Spleen (tissue), 11 donors: ENCODE data around the gene FAM240A. TPM values are rescaled to one million over a fixed set of nuclear protein-coding genes. Genes with fewer than 3 reads are reported as not detected.

Experiments used
- DNase-seq: peaks from one replicate; pipeline ENCODE4 v3.0.0-alpha.2; 2020
- H3K27ac ChIP-seq, 8 donors: fragments of 200-600 bp; sonication (generic) in 7 of 8; 1 replicate in 4 of 8; 2 replicates in 4 of 8; pipeline versions ENCODE4 v1.5.0 to v1.8.0; 2016 to 2021; ENCODE audit warnings: inconsistent platforms in 4 of 8, mild to moderate bottlenecking in 4 of 8, moderate library complexity in 1 of 8
- H3K27me3 ChIP-seq, 7 donors: fragments of 200-600 bp; sonication (generic) in 6 of 7; replicated peaks in 1 of 7; 1 replicate in 4 of 7; 2 replicates in 3 of 7; pipeline versions ENCODE4 v1.5.0 to v1.8.0; 2016 to 2021; ENCODE audit warnings: inconsistent platforms in 3 of 7, mild to moderate bottlenecking in 1 of 7
- H3K36me3 ChIP-seq, 6 donors: fragments of 200-600 bp; sonication (generic) in 5 of 6; 1 replicate in 4 of 6; 2 replicates in 2 of 6; pipeline versions ENCODE4 v1.5.0 to v1.8.0; 2016 to 2021; ENCODE audit warnings: inconsistent platforms in 2 of 6
- H3K4me1 ChIP-seq, 6 donors: fragments of 200-600 bp; sonication (generic) in 5 of 6; 1 replicate in 3 of 6; 2 replicates in 3 of 6; pipeline versions ENCODE4 v1.5.0 to v1.8.0; 2016 to 2021; ENCODE audit warnings: inconsistent platforms in 3 of 6
- H3K4me3 ChIP-seq, 8 donors: fragments of 200-600 bp; sonication (generic) in 7 of 8; 1 replicate in 4 of 8; 2 replicates in 4 of 8; pipeline versions ENCODE4 v1.5.0 to v1.8.0; 2016 to 2021; ENCODE audit warnings: inconsistent platforms in 4 of 8, mild to moderate bottlenecking in 4 of 8, moderate library complexity in 2 of 8
- H3K9me3 ChIP-seq, 8 donors: fragments of 200-600 bp; sonication (generic) in 7 of 8; 1 replicate in 4 of 8; 2 replicates in 4 of 8; pipeline versions ENCODE4 v1.5.0 to v1.8.0; 2016 to 2021; ENCODE audit warnings: inconsistent platforms in 4 of 8
- POLR2A ChIP-seq, 3 donors: fragments of 450-650 bp; IDR thresholded peaks; one replicate each; pipeline ENCODE4 v1.5.1; 2017; ENCODE audit warnings: antibody characterized with exemption in 3 of 3, mild to moderate bottlenecking in 1 of 3
- POLR2AphosphoS5 ChIP-seq, 3 donors: sonication (generic); formaldehyde crosslinking; IDR thresholded peaks; one replicate each; pipeline ENCODE4 v1.5.1; 2017; ENCODE audit warnings: antibody characterized with exemption in 3 of 3
- WGBS, 5 donors: extraction: QIAGEN DNeasy Blood & Tissue Kit in 3 of 5; methylation state at CpG; one replicate each; pipeline versions ENCODE4 v1.1.5 to v1.1.7; 2013 to 2018; 5-methylcytosine and 5-hydroxymethylcytosine counted together
- intact Hi-C: fragments of 100-400 bp; cut with DNase I; formaldehyde crosslinking; loops from one replicate; pipeline ENCODE4 v1.15.0; 2023; ENCODE audit warnings: low total_unique reads
- polyA plus RNA-seq, 3 donors: library from polyadenylated mRNA; stranded (reverse); fragments of 200-250 nt; gene quantifications; one replicate each; pipeline ENCODE4 v1.2.1, GENCODE V29; 2013
- total RNA-seq, 7 donors: library from RNA; depleted of rRNA in 3 of 7; stranded (reverse); fragments of >200 nt in 3 of 7; fragmentation: NEBNext Ultra II Directional in 4 of 7; extraction: Animal tissue kit (Norgen Biotek cat#: 25700) in 4 of 7; gene quantifications; one replicate each; pipeline versions ENCODE4 v1.1.0 to v1.2.1, GENCODE V29; 2016 to 2021
- TF ChIP-seq, protein P1 (sequence below), 11 experiments: fragments of 200-600 bp in 7 of 11; fragments of 450-650 bp in 4 of 11; sonication (generic) in 4 of 11; IDR thresholded peaks in 8 of 11; conservative IDR thresholded peaks in 3 of 11; 1 replicate in 7 of 11; 2 replicates in 4 of 11; pipeline versions ENCODE4 v1.4.0 to v1.8.0; 2016 to 2021; ENCODE audit warnings: antibody characterized with exemption in 11 of 11, inconsistent platforms in 4 of 11, mild to moderate bottlenecking in 1 of 11
- donor health status: healthy with polysubstance abuse.
- donor health status: DM: no; HTN: no; CAD: no; lungs with moderate emphysema.
- donor health status: DM: no; HTN: no; CAD: no.
- donor health status: Bipolar disorder and iron deficiency.
- donor health status: healthy.
- donor health status: DM: no; HTN: no; CAD: no.
- donor health status: DM: yes; HTN: yes; CAD: no.

The FAM240A gene
- total and polyA plus RNA-seq, 10 donors: 0.13 TPM; not detected in 9

DNA sequence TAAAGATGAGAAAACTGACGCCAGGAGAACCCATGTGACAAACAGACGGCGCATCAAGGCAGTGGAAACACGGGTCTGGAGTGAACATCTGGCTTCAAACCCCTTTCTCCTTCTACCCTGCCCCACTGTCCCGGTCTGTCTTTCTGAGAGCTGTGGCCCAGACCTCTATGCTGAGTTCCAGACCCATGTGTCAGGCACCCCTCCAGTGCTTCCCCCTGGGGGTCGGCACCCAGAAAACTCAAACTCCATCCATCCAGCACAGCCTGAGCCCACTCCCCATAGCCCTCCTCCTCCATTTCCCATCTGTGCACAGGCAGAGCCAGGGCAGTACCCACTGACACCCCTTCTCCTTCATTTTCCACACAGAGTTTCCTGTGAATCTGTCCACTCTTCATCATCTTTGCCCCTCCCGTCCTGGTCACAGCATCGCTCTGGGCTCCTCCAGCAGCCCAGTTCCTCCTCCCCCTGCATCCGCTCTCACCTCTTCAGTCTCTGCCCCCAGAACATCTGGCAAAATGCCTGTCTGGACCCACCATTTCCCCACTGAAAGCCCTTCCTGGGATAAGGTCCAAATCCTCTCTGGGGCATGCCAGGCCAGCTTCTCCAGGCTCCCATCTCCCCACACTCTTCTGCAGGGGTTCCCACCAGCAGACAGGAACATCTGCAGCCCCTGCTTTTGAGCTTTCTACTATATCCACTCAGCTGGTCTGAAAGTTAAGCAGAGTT is 2.9 kb downstream of the FAM240A start:
- whole genome bisulfite sequencing, 5 donors: 81 to 93% (median 86%) methylated on average over 9 of the region's 9 CpGs
- Histone ChIP-seq H3K4me3 (no peak overlapping the region), H3K4me1 (peaks cover 0 to 4% (median 0%) of the 10 kb centered on the region in 6 donors), H3K36me3 (no peaks in the 10 kb centered on the region), H3K9me3 (no peaks in the 10 kb centered on the region), H3K27ac (no peak overlapping the region), H3K27me3 (peaks cover 0 to 18% (median 0%) of the 10 kb centered on the region in 7 donors)
- no peak for DNase-seq
- TF ChIP-seq POLR2AphosphoS5 (IDR thresholded peaks at IDR 0.05) (no peak), POLR2A (IDR thresholded peaks at IDR 0.05) (no peak)
- TF ChIP-seq, protein P1, sequence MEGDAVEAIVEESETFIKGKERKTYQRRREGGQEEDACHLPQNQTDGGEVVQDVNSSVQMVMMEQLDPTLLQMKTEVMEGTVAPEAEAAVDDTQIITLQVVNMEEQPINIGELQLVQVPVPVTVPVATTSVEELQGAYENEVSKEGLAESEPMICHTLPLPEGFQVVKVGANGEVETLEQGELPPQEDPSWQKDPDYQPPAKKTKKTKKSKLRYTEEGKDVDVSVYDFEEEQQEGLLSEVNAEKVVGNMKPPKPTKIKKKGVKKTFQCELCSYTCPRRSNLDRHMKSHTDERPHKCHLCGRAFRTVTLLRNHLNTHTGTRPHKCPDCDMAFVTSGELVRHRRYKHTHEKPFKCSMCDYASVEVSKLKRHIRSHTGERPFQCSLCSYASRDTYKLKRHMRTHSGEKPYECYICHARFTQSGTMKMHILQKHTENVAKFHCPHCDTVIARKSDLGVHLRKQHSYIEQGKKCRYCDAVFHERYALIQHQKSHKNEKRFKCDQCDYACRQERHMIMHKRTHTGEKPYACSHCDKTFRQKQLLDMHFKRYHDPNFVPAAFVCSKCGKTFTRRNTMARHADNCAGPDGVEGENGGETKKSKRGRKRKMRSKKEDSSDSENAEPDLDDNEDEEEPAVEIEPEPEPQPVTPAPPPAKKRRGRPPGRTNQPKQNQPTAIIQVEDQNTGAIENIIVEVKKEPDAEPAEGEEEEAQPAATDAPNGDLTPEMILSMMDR (IDR thresholded peaks at IDR 0.05 in 8 of 11, conservative IDR thresholded peaks at IDR 0.05 in 3 of 11): no peak
- intact Hi-C loops: no loop called here

DNA sequence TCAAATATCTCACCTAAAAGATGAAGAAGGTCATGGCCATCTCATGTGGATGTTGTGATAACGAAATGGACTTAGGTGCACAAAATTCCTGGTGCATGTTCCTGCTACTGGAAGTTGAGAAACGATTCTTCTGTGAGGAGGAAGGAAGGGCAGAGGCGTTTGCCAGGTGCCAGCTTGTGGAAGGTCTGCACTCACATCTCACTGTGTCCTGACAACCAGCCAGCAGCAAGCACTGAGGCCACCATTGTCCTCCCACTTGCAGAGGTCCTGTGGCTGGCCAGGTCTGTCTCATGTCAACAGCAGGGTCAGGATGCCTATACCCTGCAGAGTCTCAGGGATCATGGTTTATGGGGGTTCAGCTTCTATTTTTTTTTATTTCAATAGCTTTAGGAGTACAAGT is 3.7 kb downstream of the FAM240A start:
- Histone ChIP-seq H3K27ac (no peak overlapping the region), H3K27me3 (peaks cover 0 to 18% (median 0%) of the 10 kb centered on the region in 7 donors), H3K9me3 (no peaks in the 10 kb centered on the region), H3K4me3 (no peak overlapping the region), H3K36me3 (no peaks in the 10 kb centered on the region), H3K4me1 (peaks cover 0 to 7% (median 0%) of the 10 kb centered on the region in 6 donors)
- intact Hi-C loops: no loop called here
- TF ChIP-seq, protein P1 (IDR thresholded peaks at IDR 0.05 in 8 of 11, conservative IDR thresholded peaks at IDR 0.05 in 3 of 11): no peak
- TF ChIP-seq POLR2A (IDR thresholded peaks at IDR 0.05) (no peak), POLR2AphosphoS5 (IDR thresholded peaks at IDR 0.05) (no peak)
- DNase-seq: no peak
- 29 to 39% (median 35%) methylated on average over 3 of the region's 3 CpGs for WGBS, 5 donors

DNA sequence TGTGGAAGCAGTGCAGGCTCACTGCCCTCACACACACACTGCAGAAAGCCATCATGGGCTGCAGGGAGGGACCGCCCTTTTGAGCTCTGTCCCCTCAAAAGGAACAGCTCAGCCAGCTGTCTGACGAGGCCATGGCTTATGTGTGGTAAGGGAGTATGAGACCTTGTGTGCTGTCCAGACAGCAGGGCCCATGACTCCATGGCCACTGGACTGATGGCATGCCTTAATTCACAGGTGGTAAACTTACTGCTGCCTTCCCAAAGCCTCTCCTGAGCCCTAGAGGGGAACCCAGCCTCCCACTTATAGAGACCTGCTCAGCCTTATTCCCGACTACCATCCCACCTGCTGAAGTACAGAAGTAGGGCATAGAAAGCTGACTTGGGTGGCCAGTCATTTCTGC is 5.6 kb downstream of the FAM240A start:
- no peak for DNase-seq
- no peaks in the 10 kb centered on the region for H3K36me3 ChIP-seq
- H3K27ac ChIP-seq: no peak overlapping the region
- TF ChIP-seq POLR2A (IDR thresholded peaks at IDR 0.05): no peak
- no peak for TF ChIP-seq POLR2AphosphoS5 (IDR thresholded peaks at IDR 0.05)
- TF ChIP-seq, protein P1 (IDR thresholded peaks at IDR 0.05 in 8 of 11, conservative IDR thresholded peaks at IDR 0.05 in 3 of 11): no peak
- intact Hi-C loops: no loop called here
- WGBS, 5 donors: 77 to 94% (median 90%) methylated on average over 2 to 3 of the region's 3 CpGs
- no peaks in the 10 kb centered on the region for H3K9me3 ChIP-seq
- H3K4me3 ChIP-seq: no peak overlapping the region
- H3K27me3 ChIP-seq: peaks cover 0 to 24% (median 0%) of the 10 kb centered on the region in 7 donors
- peaks cover 0 to 8% (median 0%) of the 10 kb centered on the region in 6 donors for H3K4me1 ChIP-seq
